ENCODE measurements around the gene RCCD1. TPM values are rescaled to one million over a fixed set of nuclear protein-coding genes. Genes with fewer than 3 reads are reported as not detected.

RCCD1 gene
- total and polyA plus RNA-seq, 9 of the 15 experiments (the other 6 are each of a cell fraction or from before 2014, with no cell fraction given), result 11.1 to 51.4 (median 24.7) TPM

DNA sequence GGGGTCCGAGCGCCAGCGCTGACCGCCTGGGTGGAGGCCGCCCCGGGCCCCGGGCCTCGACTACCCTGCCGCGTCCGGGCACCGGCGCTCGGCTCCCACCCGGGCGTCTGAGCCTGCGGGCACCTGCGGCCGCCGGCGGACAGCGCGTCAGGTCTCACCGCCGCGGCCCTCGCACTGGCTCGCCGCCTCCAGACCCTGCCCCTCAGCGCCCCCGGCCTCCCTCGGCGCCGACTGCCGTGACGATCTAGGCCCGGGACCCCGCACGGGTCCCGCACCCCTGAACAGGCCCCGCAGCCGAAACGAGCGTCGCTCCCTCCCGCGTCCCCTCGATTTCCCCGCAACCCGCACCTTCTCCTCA is 39.4 kb downstream of the RCCD1 start (continued):
- TF ChIP-seq, protein P1, sequence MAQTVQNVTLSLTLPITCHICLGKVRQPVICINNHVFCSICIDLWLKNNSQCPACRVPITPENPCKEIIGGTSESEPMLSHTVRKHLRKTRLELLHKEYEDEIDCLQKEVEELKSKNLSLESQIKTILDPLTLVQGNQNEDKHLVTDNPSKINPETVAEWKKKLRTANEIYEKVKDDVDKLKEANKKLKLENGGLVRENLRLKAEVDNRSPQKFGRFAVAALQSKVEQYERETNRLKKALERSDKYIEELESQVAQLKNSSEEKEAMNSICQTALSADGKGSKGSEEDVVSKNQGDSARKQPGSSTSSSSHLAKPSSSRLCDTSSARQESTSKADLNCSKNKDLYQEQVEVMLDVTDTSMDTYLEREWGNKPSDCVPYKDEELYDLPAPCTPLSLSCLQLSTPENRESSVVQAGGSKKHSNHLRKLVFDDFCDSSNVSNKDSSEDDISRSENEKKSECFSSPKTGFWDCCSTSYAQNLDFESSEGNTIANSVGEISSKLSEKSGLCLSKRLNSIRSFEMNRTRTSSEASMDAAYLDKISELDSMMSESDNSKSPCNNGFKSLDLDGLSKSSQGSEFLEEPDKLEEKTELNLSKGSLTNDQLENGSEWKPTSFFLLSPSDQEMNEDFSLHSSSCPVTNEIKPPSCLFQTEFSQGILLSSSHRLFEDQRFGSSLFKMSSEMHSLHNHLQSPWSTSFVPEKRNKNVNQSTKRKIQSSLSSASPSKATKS (CRISPR knock-in tag; IDR thresholded peaks at IDR 0.05), result no peak
- TF ChIP-seq, protein P2, sequence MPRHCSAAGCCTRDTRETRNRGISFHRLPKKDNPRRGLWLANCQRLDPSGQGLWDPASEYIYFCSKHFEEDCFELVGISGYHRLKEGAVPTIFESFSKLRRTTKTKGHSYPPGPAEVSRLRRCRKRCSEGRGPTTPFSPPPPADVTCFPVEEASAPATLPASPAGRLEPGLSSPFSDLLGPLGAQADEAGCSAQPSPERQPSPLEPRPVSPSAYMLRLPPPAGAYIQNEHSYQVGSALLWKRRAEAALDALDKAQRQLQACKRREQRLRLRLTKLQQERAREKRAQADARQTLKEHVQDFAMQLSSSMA (CRISPR knock-in tag; IDR thresholded peaks at IDR 0.05), result 0 out of 2 replicates have a peak, but pooled peaks have one; percentile 78
- TF ChIP-seq MCM3 (IDR thresholded peaks at IDR 0.05) (no peak), KDM5B (IDR thresholded peaks at IDR 0.05; ENCODE audit: insufficient replicate concordance, low read depth, low read length) (no peak), ARID2 (IDR thresholded peaks at IDR 0.05) (0 out of 2 replicates have a peak, but pooled peaks have one; percentile 29), ZNF766 (CRISPR knock-in tag; conservative IDR thresholded peaks at IDR 0.05) (0 out of 2 replicates have a peak, but pooled peaks have one; percentile 25), SIN3B (IDR thresholded peaks at IDR 0.05; ENCODE audit: low read depth) (0 out of 2 replicates have a peak, but pooled peaks have one; percentile 21), NONO (IDR thresholded peaks at IDR 0.05; ENCODE audit: low read depth in 2 of 2, low read length in 1 of 2) (0 out of 4 replicates have a peak, but pooled peaks of 1 of the 2 experiments have one; percentile 58), KLF13 (tag; IDR thresholded peaks at IDR 0.05; ENCODE audit: borderline replicate concordance, low read depth) (0 out of 2 replicates have a peak, but pooled peaks have one; percentile 7), ZNF23 (CRISPR knock-in tag; IDR thresholded peaks at IDR 0.05) (no peak), LARP7 (IDR thresholded peaks at IDR 0.05) (0 out of 2 replicates have a peak, but pooled peaks have one; percentile 44), ZNF24 (IDR thresholded peaks at IDR 0.05) (0 out of 2 replicates have a peak, but pooled peaks have one; percentile 12), IFI16 (CRISPR knock-in tag; IDR thresholded peaks at IDR 0.05) (no peak)
- TF ChIP-seq, protein P3, sequence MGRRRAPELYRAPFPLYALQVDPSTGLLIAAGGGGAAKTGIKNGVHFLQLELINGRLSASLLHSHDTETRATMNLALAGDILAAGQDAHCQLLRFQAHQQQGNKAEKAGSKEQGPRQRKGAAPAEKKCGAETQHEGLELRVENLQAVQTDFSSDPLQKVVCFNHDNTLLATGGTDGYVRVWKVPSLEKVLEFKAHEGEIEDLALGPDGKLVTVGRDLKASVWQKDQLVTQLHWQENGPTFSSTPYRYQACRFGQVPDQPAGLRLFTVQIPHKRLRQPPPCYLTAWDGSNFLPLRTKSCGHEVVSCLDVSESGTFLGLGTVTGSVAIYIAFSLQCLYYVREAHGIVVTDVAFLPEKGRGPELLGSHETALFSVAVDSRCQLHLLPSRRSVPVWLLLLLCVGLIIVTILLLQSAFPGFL (CRISPR knock-in tag; IDR thresholded peaks at IDR 0.05), result no peak
- TF ChIP-seq, protein P4, sequence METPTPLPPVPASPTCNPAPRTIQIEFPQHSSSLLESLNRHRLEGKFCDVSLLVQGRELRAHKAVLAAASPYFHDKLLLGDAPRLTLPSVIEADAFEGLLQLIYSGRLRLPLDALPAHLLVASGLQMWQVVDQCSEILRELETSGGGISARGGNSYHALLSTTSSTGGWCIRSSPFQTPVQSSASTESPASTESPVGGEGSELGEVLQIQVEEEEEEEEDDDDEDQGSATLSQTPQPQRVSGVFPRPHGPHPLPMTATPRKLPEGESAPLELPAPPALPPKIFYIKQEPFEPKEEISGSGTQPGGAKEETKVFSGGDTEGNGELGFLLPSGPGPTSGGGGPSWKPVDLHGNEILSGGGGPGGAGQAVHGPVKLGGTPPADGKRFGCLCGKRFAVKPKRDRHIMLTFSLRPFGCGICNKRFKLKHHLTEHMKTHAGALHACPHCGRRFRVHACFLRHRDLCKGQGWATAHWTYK (CRISPR knock-in tag; IDR thresholded peaks at IDR 0.05), result 0 out of 2 replicates have a peak, but pooled peaks have one; percentile 36
- TF ChIP-seq, protein P5, sequence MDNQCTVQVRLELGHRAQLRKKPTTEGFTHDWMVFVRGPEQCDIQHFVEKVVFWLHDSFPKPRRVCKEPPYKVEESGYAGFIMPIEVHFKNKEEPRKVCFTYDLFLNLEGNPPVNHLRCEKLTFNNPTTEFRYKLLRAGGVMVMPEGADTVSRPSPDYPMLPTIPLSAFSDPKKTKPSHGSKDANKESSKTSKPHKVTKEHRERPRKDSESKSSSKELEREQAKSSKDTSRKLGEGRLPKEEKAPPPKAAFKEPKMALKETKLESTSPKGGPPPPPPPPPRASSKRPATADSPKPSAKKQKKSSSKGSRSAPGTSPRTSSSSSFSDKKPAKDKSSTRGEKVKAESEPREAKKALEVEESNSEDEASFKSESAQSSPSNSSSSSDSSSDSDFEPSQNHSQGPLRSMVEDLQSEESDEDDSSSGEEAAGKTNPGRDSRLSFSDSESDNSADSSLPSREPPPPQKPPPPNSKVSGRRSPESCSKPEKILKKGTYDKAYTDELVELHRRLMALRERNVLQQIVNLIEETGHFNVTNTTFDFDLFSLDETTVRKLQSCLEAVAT (IDR thresholded peaks at IDR 0.05), result peak in 1 of 2 experiments; percentile 18; a peak in 1 of 4 replicates
- TF ChIP-seq, protein P6, sequence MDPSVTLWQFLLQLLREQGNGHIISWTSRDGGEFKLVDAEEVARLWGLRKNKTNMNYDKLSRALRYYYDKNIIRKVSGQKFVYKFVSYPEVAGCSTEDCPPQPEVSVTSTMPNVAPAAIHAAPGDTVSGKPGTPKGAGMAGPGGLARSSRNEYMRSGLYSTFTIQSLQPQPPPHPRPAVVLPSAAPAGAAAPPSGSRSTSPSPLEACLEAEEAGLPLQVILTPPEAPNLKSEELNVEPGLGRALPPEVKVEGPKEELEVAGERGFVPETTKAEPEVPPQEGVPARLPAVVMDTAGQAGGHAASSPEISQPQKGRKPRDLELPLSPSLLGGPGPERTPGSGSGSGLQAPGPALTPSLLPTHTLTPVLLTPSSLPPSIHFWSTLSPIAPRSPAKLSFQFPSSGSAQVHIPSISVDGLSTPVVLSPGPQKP (CRISPR knock-in tag; IDR thresholded peaks at IDR 0.05), result no peak

Measured in K562 (cell line).